Stimulated activated CD8-positive, alpha-beta memory T cell treated with anti-CD3 and anti-CD28 coated beads, Interleukin-4, amount 100 ng/mL, for 24 hours (primary cell): ENCODE results near the gene PATJ.
A peak's percentile ranks its signal among the peaks of the same experiment; 100 is the strongest.
"Not testable (repeated sequence)": the region's sequence is repeated elsewhere in the genome, so short reads cannot be mapped to it uniquely, and the experiment has no call there.

ENCODE experiments used
- DNase-seq: peaks from one replicate; pipeline ENCODE4 v3.0.0-alpha.2; 2020; ENCODE audit warnings: low read depth

Gene PATJ

DNA sequence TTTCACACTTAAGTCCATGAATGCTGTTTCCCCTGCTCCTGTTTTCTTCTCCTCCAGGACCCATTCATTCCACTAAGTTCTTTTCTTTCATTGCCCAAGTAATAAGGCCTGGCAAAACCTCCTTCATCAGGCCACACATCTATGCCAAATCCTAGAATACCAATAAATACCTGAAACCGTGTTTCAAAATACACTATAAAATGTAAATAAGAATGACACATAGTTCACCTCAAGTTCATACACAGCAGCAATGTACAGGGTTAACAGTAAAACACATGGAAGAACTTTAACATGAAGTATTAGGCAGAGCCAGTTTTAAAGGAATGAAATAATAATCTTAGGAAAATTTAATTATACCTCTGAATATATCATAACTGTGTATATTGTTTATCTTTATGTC lies 365.6 kb downstream of the PATJ start:
- no peak for DNase-seq

DNA sequence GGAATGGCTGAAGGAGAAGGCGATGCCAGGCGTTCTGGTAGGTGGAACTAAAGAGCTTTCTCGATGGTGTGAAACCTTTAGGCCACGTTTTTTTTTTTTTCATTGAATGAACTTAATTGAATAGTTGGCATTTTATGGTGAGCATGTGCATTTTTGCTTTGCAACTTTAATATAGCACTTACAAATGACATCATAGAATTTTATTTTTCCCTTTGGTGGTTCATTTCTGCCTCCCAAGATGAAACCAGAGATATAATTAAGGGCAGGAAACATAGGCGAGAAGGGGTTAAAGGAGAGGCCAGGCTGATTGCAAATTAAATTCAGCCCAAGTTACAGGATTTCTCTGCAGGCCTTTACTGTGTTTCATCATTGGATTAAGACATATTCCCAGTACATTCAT lies 366.8 kb downstream of the PATJ start:
- DNase-seq: no peak

DNA sequence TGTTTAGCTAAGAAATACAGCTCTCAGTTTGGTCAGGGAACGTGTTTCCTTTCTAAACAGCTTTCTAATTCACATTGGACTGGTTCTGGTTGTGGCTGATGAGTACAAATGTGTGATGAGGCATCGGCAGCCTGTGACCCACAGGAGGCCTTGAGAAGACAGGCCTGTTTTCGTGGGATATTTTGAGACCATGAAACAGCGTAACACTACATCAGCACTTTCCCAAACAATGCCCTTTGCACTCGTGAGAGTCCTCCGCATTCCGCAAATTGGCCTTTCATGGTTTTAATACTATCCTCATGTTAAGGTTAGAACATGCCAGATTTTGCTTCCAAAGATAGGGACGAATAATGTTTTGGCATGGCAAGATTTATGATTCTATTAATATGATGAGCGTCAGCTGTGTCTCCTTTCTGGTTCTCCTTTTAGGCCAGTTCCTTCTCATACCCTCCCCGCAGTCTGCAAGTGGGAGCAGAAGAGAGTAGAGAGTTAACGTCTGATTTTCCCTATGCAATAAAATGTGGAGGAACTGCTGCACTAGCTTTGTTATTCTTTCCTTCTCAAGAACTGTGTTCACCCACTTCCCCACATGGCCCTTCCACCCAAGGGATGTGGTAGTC lies 368.0 kb downstream of the PATJ start:
- DNase-seq: no peak

DNA sequence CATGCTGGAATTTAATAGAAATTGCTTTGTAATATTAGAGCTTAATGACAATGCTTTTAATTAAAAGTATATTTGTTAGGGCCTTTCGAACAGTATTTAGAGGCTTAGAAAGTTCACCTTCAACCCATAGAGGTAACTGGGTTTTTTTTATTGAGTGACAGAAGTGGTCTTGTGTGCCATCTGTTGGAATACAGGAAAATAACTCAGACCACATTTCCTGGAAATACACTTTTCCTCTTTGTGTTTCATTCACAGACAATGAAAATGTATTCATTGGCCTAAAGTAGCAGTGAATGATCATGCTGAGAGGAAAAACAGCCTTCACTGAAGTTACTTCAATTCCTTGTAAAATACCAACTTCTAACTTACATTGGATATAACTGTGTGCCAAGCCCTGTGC lies 368.8 kb downstream of the PATJ start:
- no peak for DNase-seq

DNA sequence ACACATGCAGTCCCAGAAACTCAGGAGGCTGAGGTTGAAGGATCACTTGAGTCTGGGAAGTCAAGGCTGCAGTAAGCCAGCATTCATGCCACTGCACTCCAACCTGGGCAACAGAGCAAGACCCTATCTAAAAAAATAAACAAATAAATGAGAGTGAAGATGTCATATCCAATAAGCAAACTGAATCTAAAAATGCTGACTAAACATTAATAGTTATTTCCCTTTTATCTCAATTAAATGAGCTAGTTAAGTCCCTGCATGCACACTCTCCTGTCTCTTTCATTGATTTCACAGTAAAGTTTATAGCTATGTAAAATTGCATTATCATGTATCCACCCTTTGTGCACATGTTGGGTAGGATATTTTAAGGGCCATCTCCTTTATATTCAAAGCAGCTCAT lies 371.2 kb downstream of the PATJ start:
- DNase-seq: no peak

DNA sequence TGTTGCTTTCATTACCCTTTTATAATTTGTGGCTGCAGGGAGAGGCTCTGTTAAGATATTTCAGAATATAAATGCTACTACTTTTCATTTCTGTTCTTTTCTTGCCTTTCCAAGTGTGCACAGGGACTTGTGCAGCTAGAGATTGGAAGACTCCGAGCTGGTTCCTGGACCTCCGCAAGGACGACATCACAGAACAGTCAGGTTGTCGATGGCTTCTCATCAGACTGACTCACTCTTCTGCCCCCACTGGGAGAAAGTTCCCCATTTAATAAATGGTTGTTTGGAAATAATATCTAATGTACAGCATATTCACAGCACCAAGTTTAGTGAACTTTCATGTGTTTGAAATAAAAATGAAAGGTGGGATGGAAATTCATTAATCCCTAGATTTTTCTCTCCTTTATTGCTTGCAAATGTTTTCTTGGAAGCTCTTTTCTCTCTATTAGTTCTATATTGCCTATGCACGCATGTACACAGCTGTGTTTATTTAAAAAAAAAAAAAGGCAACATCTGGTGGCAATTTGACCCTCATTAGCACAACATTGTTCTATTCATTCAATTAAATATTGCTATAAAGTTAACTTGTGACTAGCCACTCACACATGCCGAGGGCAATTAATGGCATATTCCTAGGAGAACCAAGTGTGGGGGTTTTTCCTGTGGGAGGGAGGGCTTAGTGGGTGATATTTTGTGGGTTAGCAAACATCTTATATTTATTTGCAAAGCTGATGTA lies 374.9 kb downstream of the PATJ start:
- no peak for DNase-seq

DNA sequence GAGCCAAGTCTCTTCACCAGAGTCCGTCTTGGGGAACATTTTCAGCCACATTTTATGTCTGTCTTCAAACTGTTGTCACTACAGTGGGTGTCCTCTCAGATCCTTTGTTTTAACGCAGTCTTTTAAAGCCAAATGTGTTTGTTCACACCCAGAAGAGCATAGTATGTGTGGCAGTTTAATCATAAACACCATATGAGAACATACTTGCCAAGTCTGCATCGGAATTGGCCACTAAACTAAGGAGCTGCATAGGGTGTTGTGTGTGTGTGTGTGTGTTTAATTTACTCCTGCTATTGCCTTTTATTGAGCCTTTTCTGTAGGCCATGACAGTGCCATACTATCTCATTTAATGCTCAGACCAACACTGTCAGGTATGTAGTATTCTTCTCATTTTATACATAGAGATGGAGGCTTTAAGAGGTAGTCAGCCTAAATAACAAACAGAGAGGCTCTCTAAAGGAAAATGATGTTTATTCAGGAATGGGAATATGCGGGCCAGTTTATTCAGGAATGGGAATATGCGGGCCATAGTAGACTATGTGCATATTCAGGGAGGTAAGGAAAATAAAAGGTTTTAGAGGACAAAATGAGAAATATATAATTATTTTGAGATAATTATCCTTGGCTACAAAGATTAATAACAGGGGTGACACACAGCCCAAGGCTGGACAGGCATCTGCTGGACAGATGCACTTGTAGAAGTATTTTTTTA lies 384.5 kb downstream of the PATJ start:
- no peak for DNase-seq

DNA sequence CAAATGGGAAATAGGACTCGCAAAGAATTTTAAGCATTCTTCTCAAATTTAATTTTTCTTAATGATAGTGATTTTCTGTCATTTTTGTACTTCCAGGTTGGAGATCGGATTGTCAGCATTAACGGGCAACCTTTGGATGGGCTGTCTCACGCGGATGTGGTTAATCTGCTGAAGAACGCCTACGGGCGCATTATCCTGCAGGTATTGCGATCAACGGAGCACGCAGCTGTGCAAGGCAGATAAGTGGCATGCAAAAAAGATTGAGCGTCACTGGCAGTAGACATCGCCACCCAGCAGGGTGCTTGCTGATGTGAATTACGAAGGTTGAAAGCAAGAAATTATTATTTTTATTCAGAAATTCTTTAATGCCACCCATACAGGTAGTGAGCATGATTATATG lies 386.5 kb downstream of the PATJ start:
- DNase-seq: no peak

DNA sequence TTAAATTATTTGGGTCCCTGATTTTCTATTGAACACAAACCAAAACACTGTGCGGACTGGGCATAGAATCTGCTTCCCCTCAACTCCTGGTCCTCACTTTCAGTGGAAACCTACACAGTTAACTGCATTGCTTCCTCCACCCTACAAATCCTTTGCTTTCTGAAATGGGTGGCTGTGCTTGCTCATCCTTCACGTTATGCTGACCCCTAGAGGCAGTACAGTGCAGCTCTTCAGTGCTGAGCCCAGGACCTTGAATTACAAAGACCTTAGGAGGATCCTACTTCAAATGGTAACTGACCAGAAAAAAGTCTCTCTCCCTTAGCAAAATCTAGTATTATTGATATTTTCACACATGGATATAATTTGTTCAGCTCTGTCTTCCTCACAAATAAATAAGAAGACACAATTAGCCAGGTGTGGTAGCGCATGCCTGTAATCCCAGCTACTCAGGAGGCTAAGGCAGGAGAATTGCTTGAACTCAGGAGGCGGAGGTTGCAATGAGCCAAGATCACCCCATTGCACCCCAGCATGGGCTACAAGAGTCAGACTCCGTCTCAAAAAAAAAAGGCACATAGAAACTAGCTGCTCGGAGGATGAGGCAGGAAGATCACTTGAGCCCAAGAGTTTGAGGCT lies 388.9 kb downstream of the PATJ start:
- DNase-seq: no peak

DNA sequence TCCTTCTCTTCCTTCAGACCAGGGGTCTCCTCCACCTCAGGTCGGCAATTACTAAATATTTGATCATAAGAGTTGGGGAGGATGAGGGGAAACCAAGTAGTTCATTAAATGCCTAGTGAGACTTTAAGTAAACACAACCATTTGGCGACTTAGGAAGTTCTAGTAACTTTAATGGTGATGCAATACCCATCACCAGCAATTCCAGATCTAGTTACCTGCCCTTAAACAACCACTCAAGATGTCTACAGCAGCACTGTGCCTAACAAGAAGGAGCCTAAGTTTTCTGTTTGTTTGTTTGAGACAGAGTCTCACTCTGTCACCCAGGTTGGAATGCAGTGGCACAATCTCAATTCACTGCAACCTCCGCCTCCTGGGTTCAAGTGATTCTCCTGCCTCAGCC lies 395.7 kb downstream of the PATJ start:
- DNase-seq: no peak

DNA sequence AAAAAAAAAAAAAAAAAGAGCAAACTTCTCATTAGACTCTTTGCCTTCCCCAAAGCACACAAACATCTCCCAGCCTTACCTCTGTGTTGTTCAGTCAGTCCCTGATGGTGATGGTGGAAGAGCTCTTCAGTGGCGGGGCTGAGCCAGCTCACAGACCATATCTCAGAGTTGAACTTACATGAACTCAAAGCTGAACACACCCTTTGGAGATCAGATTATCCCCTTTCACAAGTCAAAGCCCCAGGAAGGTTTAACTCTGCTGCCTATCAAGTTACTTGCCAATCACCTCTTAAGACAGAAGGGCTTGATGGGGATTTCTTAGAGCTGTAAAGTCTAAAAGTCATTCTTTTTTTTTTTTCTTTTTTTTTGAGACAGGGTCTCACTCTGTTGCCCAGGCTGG lies 397.1 kb downstream of the PATJ start:
- no peak for DNase-seq

DNA sequence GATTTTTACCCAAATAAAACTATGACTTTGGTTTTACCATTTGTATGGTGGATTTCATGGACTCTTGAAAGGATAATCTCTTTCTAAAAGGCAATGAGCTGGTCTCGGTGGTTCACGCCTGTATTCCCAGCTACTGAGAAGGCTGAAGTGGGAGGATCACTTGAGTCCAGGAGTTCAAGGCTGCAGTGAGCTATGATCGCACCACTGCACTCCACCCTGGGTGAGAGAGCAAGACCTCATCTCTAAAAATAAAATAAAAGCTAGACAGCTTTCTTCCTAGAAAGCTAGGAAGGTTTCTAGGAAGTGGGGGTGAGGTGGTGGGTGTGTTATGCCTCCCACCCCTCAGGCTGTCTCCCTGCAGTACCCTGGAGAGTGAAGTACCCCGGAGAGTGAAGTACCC lies 398.4 kb downstream of the PATJ start:
- DNase-seq: no peak

DNA sequence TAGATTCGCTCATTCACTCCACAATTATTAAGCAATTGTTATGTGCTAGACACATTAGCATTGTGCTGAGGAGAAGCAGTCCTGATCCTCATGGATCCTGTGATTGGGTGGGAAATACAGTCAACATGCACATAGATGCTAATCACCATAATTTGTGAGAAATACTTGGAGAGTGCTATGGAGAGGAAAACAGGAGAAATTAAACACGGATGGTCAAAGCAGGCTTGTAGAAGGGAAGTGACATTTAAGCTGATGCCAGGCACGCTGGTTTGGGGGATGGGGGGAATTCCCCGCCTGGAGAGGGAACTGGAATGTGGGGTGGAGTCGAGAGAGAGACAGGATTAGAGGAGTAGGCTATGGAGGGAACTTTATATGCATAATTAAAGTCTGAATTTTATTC lies 400.2 kb downstream of the PATJ start:
- no peak for DNase-seq

DNA sequence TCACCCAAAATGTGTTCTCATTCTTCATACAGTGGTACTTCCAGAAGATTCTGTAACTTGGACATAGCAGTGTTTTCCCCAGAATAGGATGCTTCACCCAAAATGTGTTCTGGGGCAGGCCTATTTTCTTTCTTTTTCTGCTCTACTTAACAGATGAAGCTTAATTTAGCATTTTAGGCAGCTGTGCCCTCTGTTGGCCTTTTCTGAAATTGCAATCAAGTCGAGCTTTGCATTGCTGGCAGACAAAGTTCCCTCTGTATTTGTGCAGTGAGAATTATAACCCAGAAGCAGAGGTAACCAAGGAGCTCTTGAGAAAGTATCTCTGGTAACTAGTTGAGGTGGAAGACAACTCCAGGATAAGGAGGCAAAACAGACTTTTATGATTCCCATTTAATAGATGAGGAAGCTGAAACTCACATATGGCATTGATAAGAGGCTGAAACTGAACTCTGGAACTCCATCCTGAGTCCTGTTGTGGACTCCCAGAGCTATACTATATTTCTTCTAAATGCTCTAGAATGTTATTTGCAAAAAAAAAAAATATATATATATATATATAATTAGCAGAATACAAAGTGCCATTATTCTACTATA lies 402.1 kb downstream of the PATJ start:
- peak; percentile 15 for DNase-seq

DNA sequence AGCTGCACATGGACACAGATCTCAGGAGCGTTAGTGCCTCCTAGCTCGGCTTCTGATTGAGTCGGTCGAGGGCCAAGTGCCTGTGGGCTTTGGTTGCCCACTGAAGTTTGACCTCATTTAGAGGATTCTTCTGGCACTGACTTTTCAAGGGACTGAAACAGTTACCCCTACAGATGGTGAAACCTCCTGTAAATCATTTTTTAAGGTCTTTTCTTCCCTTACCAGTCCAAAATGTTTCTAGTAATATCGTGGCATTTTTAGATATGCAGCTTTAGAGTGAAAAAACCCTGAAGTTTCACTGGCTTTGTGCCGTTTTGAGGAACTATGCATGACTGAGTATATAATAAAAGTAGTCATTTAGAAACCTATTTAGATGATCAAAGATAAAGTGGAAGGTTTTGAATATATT lies 417.7 kb downstream of the PATJ start:
- DNase-seq: no peak

DNA sequence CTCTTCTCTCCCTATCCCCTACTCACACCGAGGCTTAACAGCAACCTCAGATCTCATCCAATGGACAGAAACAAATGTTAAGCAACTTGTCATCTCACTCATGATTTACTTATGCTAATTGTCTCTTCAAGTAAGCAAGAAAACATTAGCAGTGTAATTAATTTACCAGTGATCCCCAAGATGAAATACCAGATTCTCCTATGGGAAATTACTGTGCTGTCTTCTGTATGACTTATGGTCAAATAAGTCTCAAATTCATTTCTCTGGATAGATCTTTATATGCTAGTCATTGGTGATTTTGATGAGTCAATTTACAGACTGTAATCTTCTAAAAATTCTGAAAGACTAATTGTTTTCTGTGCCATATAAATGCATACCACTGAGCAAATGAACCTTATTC lies 419.4 kb downstream of the PATJ start:
- DNase-seq: no peak

DNA sequence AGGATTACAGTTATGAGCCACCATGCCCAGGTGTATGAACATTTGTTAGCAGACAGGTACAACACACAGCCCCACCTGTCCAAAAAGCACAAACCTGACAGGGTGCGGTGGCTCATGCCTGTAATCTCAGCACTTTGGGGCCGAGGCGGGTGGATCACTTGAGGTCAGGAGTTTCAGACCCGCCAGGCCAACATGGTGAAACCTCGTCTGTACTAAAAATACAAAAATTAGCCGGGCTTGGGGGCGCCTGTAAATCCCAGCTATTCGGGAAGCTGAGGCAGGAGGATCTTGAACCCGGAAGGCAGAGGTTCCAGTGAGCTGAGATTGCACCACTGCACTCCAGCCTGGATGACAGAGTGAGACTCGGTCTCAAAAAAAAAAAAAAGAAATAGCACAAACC lies 428.1 kb downstream of the PATJ start:
- DNase-seq: not testable (repeated sequence)

DNA sequence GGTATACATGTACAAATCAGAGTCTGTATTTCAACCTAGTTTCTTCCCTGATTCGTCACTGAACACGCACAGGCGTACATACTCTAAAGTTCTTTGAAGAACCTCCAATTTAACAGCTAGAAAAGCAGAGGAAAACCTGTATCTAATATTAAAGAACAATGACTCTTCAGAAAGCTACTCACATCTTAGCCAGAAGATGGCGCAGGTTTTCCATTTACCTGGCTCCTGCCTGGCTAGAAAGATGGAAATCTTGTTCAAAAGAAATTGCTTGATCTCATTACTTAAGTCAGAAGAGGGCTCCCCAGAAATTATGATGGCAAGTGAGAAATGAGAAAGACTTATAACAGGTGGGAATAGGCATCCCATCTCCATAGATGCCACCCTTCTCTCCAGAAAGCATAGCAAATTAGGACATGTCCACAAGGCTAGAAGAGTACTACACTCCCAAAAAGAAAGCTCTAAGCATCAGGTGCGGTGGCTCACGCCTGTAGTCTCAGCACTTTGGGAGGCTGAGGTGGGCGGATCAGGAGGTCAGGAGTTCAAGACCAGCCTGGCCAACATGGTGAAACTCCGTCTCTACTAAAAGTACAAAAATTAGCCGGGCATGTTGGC lies 433.4 kb downstream of the PATJ start:
- DNase-seq: no peak

DNA sequence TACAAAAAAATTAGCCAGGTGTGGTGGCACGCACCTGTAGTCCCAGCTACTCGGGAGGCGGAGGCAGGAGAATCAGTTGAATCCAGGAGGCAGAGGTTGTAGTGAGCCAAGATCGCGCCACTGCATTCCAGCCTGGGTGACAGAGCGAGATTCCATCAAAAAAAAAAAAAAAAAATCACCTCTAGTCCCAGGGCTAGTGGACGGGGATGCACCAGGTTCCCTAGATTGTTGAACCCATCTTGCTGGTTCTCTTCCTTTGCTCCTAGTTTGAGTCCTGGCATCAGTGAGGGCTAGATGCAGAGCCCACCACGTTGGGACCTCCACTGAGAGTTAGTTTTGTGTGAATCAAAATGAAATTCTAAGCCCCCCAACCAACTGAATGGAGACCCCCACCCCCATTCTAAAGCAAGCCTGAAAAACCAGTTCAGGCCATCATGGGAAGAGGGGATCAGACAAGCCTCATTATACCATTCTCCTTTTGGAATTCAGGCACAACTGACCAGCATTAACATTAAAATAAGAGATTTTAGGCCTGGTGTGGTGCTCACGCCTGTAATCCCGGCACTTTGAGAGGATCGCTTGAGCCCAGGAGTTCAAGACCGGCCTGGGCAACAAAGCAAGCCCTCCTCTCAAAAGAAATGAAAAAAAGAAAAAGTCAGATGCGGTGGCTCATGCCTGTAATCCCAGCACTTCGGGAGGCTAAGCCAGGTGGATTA lies 434.5 kb downstream of the PATJ start:
- DNase-seq: no peak

DNA sequence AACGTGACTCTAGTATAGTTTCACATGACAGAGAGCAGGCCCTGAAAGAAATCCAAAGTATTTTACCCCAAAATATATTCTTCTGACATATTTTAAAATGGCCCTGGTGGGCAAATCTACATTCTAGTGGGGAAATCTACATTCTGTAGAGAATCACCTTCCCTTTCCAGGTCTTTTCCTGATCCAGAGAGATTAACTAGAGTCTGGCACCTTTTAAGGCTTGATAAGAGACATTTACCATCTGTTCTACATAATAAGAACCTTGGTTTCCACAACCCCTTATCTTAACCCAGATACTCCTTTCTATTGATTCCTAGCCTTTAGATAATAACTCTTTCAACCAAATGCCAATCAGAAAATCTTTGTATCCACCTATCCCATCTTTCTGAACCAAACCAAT lies 435.3 kb downstream of the PATJ start:
- no peak for DNase-seq

DNA sequence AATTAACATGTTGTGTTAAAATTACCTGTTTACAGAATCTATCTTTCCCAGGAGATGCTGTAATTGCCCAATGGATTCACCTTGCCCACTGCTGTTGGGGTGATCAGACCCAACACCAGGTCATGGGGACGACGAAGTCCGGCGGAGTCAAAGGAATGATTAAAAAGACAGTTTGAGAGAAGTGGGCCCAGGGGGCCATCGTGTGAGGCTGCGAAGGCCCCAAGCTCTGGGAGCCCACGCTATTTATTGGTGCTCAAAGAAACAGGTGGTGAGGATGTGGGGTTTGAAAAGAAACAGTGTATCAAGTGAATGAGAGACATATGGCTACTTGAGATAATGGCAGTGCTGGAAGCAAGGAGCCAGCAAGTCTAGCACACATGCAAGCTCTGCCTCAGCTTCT lies 436.1 kb downstream of the PATJ start:
- no peak for DNase-seq

DNA sequence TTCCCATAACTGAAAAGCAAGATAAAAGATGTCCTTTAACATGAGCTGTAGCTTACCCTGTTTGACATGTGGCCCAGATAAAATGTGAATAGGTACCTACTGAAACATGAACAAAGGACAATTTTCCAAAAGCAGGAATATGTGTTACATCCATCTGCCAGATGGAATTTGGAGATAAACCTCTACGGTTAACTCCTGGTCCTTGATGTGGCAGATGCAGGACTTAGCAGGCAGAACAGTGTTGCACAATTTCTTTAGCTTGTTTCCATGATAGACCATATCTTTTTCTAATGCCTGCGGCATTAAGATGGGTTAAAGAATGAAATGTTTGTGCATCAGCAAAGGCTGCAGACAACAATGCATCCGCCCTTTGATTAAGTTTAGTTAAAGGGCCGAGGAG lies 437.8 kb downstream of the PATJ start:
- not testable (repeated sequence) for DNase-seq
